Retinal pigment epithelial cell (primary cell): ENCODE measurements around the gene KCNE3.

Experiments used
- DNase-seq: peaks from one replicate; pipeline ENCODE4 v3.0.0-alpha.2; 2010; ENCODE audit warnings: low read depth
- H3K4me3 ChIP-seq: 2 replicates; pipeline ENCODE4 v1.5.1; 2011; ENCODE audit warnings: mild to moderate bottlenecking, low read length, control low read depth, moderate library complexity
- CTCF ChIP-seq: conservative IDR thresholded peaks from 2 replicates; pipeline ENCODE4 v1.5.1; 2011; ENCODE audit warnings: low read depth, low read length, control low read depth, inconsistent platforms

Gene KCNE3

GRCh38 chr11:74480688-74481417 is 13.5 kb upstream of the KCNE3 start:
- no peak for DNase-seq
- no peak overlapping the region for H3K4me3 ChIP-seq
- no peak for TF ChIP-seq CTCF

- no peak for DNase-seq
- no peak for TF ChIP-seq CTCF
- no peak overlapping the region for H3K4me3 ChIP-seq
Observed at GRCh38 chr11:74479732-74480123, 12.4 kb upstream of the KCNE3 start.

GRCh38 chr11:74478877-74479731 is 11.8 kb upstream of the KCNE3 start:
- no peak overlapping the region for H3K4me3 ChIP-seq
- TF ChIP-seq CTCF = no peak
- DNase-seq = no peak

GRCh38 chr11:74476536-74476935 is 9.2 kb upstream of the KCNE3 start:
- TF ChIP-seq CTCF = no peak
- DNase-seq = no peak
- H3K4me3 ChIP-seq = no peak overlapping the region

- no peak for TF ChIP-seq CTCF
- no peak overlapping the region for H3K4me3 ChIP-seq
- no peak for DNase-seq
Observed at GRCh38 chr11:74474316-74474715, 7.0 kb upstream of the KCNE3 start.

- no peak for TF ChIP-seq CTCF
- no peak overlapping the region for H3K4me3 ChIP-seq
- no peak for DNase-seq
Observed at GRCh38 chr11:74473382-74474173, 6.2 kb upstream of the KCNE3 start.
